GM18499 (cell line): ENCODE results near the gene ANAPC2.

Experiments
- ATAC-seq: cut with Tn5 transposase; IDR thresholded peaks from one replicate; pipeline ENCODE4 v1.9.1; 2021; ENCODE audit warnings: moderate number of reproducible peaks; ENCODE audit not compliant: insufficient read depth, unreplicated experiment

Gene ANAPC2

DNA sequence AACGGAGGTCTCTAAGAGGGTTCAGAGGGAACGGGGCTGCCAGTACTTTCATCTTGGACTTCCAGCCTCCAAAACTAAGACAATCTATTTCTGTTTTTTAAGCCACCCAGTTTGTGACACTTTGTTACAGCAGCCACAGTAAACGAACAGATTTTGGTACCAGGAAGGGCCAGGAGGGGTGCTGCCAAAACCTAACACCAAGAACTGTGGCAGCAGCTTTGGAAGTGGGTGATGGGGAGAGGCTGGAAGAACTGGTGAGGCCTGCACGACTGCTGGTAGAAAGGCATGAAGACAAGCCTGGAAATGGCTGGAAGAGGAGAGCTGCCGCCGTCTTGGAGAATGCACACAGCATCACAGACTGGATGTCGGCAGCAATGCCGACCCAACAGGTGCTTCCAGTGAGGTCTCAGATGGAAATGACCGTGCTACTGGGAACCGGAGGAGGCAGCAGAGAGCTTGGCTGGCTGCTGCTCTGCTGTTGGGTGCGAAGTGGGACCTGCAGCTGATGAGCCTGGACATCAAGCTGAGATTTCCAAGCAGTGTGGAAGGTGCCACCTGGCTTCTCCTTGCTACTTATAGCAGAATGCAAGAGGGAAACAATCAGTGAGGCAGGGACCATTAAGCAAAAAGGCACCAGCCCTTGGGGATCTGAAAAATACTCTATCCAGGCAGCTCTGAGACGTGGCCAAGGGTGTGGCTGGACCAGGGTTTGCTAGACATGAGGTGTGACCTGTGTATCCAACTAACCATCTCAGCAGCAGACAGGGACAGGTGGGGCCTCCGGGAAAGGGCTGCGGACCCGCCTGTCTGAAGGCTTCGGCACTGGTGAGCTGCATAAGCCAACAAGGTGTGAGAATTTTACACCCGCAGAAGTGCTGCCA, 11.8 kb downstream of the ANAPC2 start:
- no peak for ATAC-seq

DNA sequence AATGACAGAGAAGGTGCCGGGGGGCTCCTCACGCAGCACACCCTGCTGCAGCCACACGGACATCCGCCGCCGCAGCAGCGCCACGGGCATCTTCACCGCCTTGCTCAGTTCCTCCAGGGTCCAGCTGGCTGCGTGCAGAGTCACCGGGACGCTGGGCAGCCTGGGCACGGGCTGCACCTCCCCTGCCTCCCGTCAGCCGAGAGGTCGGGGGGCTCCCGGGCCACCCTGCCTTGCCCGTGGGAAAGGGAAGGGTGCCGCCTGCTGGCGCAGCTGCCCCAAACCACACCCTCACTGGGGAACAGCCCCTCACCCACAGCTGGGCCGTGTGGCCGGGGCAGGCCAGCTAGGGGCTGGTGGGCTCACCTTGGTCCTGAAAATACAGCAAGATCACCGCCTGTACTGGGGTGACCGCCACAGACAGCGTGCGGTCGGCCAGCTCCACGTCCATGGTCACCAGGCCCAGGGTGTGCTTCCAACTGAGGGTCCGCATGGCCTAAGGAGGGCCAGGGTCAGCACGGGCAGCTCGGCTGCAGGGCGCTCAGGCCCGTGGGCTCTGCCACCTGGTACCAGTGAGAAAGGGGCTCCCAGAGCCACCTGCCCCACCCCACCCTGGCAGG, 12.9 kb downstream of the ANAPC2 start:
- no peak for ATAC-seq

- ATAC-seq: no peak
Measured at GRCh38 chr9:137174722-137175293, 13.6 kb downstream of the ANAPC2 start.

DNA sequence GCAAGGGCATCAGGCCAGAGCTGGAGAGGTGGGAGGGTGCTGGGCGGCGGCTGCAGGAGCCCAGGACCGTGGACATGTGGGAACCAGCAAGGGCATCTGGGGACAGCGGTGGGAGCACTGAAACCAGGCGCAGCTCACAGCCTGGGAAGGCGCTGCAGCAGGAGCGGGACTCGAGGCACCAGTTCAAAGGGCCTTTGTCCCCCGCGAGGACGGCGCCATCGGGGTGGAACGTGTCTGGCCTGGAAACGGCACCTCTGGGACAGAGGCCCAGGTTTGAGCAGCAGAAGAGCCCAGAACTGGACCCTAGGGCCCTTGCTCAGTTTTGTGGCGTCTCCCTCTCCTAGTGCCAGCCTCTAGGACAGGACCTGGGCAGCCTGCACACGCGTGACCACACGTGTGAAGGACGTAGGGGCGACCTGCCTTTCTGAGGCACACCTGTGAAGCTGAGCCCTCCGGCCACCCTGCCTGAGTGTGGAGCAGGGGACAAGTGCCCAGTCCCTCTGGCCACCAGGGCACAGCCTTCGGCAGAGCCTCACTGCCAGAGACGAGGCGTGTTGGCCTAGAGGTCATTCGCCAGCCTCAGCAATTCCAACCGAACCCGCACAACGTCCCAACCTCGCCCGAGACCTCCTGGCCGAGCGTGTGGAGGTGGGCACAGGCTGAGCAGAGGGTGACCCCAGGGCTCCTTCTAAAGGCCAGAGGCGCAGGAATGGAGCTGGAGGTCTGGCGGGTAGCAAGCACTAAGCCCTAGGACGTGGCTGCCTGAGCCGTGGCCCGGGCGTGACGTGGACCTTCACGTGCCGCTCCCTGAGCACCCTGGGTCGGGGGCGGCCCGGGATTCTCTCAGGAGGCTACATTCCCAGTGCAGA, 14.3 kb downstream of the ANAPC2 start:
- no peak for ATAC-seq

- ATAC-seq: no peak
Measured at GRCh38 chr9:137172901-137173795, 15.2 kb downstream of the ANAPC2 start.

GRCh38 chr9:137171149-137171900, 17.0 kb downstream of the ANAPC2 start:
- ATAC-seq: no peak

- no peak for ATAC-seq
Measured at GRCh38 chr9:137170486-137171148, 17.7 kb downstream of the ANAPC2 start.

- ATAC-seq: no peak
Measured at GRCh38 chr9:137169896-137170358, 18.4 kb downstream of the ANAPC2 start, which contains the start of gene LRRC26. Gene LRRC26 (minus strand): TSS chr9:137170051. CDS start chr9:137169943, 108 bp downstream.

GRCh38 chr9:137168904-137169856, 19.2 kb downstream of the ANAPC2 start:
- no peak for ATAC-seq

GRCh38 chr9:137168573-137168903, 19.8 kb downstream of the ANAPC2 start:
- ATAC-seq: no peak

- ATAC-seq: no peak
Measured at GRCh38 chr9:137167747-137168572, 20.4 kb downstream of the ANAPC2 start.

GRCh38 chr9:137167277-137167746, 21.0 kb downstream of the ANAPC2 start:
- ATAC-seq: no peak

DNA sequence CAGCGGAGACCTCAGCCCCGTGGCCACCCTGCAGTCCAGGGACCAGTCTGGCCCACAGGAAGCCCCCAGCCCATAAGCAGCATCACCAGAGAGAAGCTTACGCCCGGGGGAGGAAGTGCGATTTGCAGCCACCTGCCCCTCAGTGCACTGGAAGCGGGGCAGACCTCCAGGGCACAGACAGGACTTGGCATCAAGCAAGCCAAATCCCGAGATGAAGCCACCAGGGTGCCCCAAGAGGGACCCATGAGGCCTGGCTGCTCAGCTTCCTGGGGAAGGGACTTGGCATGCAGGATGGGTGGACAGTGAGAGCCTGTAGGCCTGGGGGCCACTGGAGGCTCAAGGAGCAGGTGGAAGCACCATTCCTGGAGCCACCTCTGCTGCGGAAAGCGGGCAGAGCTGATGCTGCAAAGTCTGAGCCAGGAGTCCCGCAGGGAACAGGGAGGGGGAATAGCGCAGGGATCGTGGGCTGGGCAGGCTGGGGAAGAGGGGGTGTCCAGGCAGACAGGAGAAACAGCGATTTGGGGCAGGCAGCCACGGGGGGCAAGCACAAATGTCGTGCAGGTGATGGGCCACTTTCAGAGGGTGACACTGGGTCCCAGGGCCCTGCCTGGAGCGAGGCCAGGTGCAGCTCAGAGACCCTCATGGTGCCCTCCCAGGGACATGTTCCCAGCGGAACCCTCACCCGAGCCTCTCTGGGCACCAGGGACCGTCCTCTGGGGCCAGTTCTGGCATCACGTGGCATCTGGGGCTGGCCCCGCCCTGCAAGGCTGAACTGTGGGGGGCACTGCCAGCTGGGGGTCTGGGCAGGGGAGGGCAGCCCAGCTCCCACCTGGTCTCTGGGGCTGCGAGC, 21.8 kb downstream of the ANAPC2 start:
- no peak for ATAC-seq

DNA sequence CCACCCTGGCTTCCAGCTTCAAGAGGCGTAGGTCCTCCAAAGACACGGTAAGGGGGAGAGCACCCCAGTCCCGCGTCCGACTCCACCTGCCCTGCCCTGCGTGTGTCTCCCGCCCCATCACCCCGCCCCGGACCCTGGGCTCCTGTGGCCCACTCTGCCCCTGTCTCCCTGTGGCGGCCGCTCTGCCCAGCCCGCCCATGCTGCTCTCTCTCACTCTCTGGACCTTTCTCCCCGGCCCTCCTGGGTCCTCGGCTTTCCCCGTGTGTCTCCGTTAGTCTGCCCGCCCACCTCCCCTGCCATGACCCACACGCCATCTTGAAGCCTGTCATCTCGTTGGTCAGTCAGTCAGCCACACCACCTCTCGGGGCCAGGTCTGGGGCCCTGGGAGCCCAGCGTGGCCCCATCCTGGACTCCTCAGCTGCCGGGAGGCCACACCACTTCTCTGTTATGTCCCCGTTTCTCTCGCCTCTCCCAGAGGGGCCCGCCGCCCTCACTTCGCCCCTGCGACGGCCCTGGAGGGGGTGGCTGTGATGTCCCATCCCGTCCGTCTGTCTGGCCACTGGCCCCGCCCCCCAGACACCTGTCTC, 23.0 kb downstream of the ANAPC2 start:
- ATAC-seq: no peak
